ENCODE measurements around the gene CCT5.
"Not testable (repeated sequence)": the region's sequence is repeated elsewhere in the genome, so short reads cannot be mapped to it uniquely, and the experiment has no call there.

The CCT5 gene

GRCh38 chr5:10277773-10278630 is 27.9 kb downstream of the CCT5 start:
- H3K36me3 ChIP-seq (ENCODE audit: control insufficient read depth, insufficient read depth, low read length): no peaks in the 10 kb centered on the region
- no peaks in the 10 kb centered on the region for H3K27me3 ChIP-seq (ENCODE audit: control insufficient read depth, insufficient read depth, low read length)
- H3K4me1 ChIP-seq (ENCODE audit: control insufficient read depth, insufficient read depth, low read length): peaks cover 11% of the 10 kb centered on the region
- no peak overlapping the region for H3K27ac ChIP-seq (ENCODE audit: low read depth, low read length)
- H3K4me3 ChIP-seq (ENCODE audit: low read depth, low read length): no peak overlapping the region
- H3K9ac ChIP-seq (ENCODE audit: low read depth, low read length): no peak overlapping the region
- H3K9me3 ChIP-seq (ENCODE audit: control insufficient read depth, insufficient read depth, low read length): no peaks in the 10 kb centered on the region

GRCh38 chr5:10278658-10279279 is 28.7 kb downstream of the CCT5 start:
- Histone ChIP-seq H3K4me3 (ENCODE audit: low read depth, low read length) (no peak overlapping the region), H3K36me3 (ENCODE audit: control insufficient read depth, insufficient read depth, low read length) (no peaks in the 10 kb centered on the region), H3K9ac (ENCODE audit: low read depth, low read length) (no peak overlapping the region), H3K27me3 (ENCODE audit: control insufficient read depth, insufficient read depth, low read length) (no peaks in the 10 kb centered on the region), H3K4me1 (ENCODE audit: control insufficient read depth, insufficient read depth, low read length) (peaks cover 11% of the 10 kb centered on the region), H3K9me3 (ENCODE audit: control insufficient read depth, insufficient read depth, low read length) (no peaks in the 10 kb centered on the region), H3K27ac (ENCODE audit: low read depth, low read length) (no peak overlapping the region)

GRCh38 chr5:10279328-10279727 is 29.2 kb downstream of the CCT5 start:
- no peaks in the 10 kb centered on the region for H3K9me3 ChIP-seq (ENCODE audit: control insufficient read depth, insufficient read depth, low read length)
- no peaks in the 10 kb centered on the region for H3K27me3 ChIP-seq (ENCODE audit: control insufficient read depth, insufficient read depth, low read length)
- H3K9ac ChIP-seq (ENCODE audit: low read depth, low read length): no peak overlapping the region
- no peak overlapping the region for H3K4me3 ChIP-seq (ENCODE audit: low read depth, low read length)
- H3K36me3 ChIP-seq (ENCODE audit: control insufficient read depth, insufficient read depth, low read length): no peaks in the 10 kb centered on the region
- no peak overlapping the region for H3K27ac ChIP-seq (ENCODE audit: low read depth, low read length)
- H3K4me1 ChIP-seq (ENCODE audit: control insufficient read depth, insufficient read depth, low read length): peaks cover 13% of the 10 kb centered on the region

- Histone ChIP-seq H3K27me3 (ENCODE audit: control insufficient read depth, insufficient read depth, low read length) (no peaks in the 10 kb centered on the region), H3K9ac (ENCODE audit: low read depth, low read length) (no peak overlapping the region)
These were observed 30.0 kb downstream of the CCT5 start for GRCh38 chr5:10279925-10280720.

GRCh38 chr5:10283927-10284635 is 34.0 kb downstream of the CCT5 start:
- H3K36me3 ChIP-seq (ENCODE audit: control insufficient read depth, insufficient read depth, low read length): no peaks in the 10 kb centered on the region
- H3K9ac ChIP-seq (ENCODE audit: low read depth, low read length): no peak overlapping the region
- H3K9me3 ChIP-seq (ENCODE audit: control insufficient read depth, insufficient read depth, low read length): no peaks in the 10 kb centered on the region
- no peaks in the 10 kb centered on the region for H3K27me3 ChIP-seq (ENCODE audit: control insufficient read depth, insufficient read depth, low read length)
- H3K4me1 ChIP-seq (ENCODE audit: control insufficient read depth, insufficient read depth, low read length): 0 out of 2 replicates have a peak, but pooled peaks cover 2% of the 10 kb centered on the region
- H3K27ac ChIP-seq (ENCODE audit: low read depth, low read length): no peak overlapping the region
- H3K4me3 ChIP-seq (ENCODE audit: low read depth, low read length): no peak overlapping the region

More at GRCh38 chr5:10279925-10280720, 30.0 kb downstream of the CCT5 start:
- Histone ChIP-seq H3K27ac (ENCODE audit: low read depth, low read length) (no peak overlapping the region), H3K4me1 (ENCODE audit: control insufficient read depth, insufficient read depth, low read length) (peaks cover 13% of the 10 kb centered on the region), H3K9me3 (ENCODE audit: control insufficient read depth, insufficient read depth, low read length) (no peaks in the 10 kb centered on the region), H3K36me3 (ENCODE audit: control insufficient read depth, insufficient read depth, low read length) (no peaks in the 10 kb centered on the region), H3K4me3 (ENCODE audit: low read depth, low read length) (no peak overlapping the region)

GRCh38 chr5:10285362-10285761 is 35.3 kb downstream of the CCT5 start:
- H3K9me3 ChIP-seq (ENCODE audit: control insufficient read depth, insufficient read depth, low read length); H3K27me3 ChIP-seq (ENCODE audit: control insufficient read depth, insufficient read depth, low read length); H3K9ac ChIP-seq (ENCODE audit: low read depth, low read length); H3K4me3 ChIP-seq (ENCODE audit: low read depth, low read length); H3K36me3 ChIP-seq (ENCODE audit: control insufficient read depth, insufficient read depth, low read length); H3K27ac ChIP-seq (ENCODE audit: low read depth, low read length); H3K4me1 ChIP-seq (ENCODE audit: control insufficient read depth, insufficient read depth, low read length): not testable (repeated sequence)

- Histone ChIP-seq H3K27me3 (ENCODE audit: control insufficient read depth, insufficient read depth, low read length) (no peaks in the 10 kb centered on the region), H3K4me1 (ENCODE audit: control insufficient read depth, insufficient read depth, low read length) (0 out of 2 replicates have a peak, but pooled peaks cover 2% of the 10 kb centered on the region), H3K9ac (ENCODE audit: low read depth, low read length) (no peak overlapping the region), H3K9me3 (ENCODE audit: control insufficient read depth, insufficient read depth, low read length) (no peaks in the 10 kb centered on the region), H3K27ac (ENCODE audit: low read depth, low read length) (no peak overlapping the region), H3K4me3 (ENCODE audit: low read depth, low read length) (no peak overlapping the region), H3K36me3 (ENCODE audit: control insufficient read depth, insufficient read depth, low read length) (no peaks in the 10 kb centered on the region)
These were observed 36.2 kb downstream of the CCT5 start for GRCh38 chr5:10286162-10286861.

GRCh38 chr5:10286862-10287227 is 36.8 kb downstream of the CCT5 start:
- Histone ChIP-seq H3K4me1 (ENCODE audit: control insufficient read depth, insufficient read depth, low read length) (0 out of 2 replicates have a peak, but pooled peaks cover 5% of the 10 kb centered on the region), H3K36me3 (ENCODE audit: control insufficient read depth, insufficient read depth, low read length) (no peaks in the 10 kb centered on the region), H3K9me3 (ENCODE audit: control insufficient read depth, insufficient read depth, low read length) (no peaks in the 10 kb centered on the region), H3K27me3 (ENCODE audit: control insufficient read depth, insufficient read depth, low read length) (no peaks in the 10 kb centered on the region), H3K9ac (ENCODE audit: low read depth, low read length) (no peak overlapping the region), H3K4me3 (ENCODE audit: low read depth, low read length) (no peak overlapping the region), H3K27ac (ENCODE audit: low read depth, low read length) (no peak overlapping the region)

GRCh38 chr5:10288592-10289219 is 38.6 kb downstream of the CCT5 start:
- Histone ChIP-seq H3K4me3 (ENCODE audit: low read depth, low read length) (no peak overlapping the region), H3K4me1 (ENCODE audit: control insufficient read depth, insufficient read depth, low read length) (0 out of 2 replicates have a peak, but pooled peaks cover 7% of the 10 kb centered on the region), H3K9ac (ENCODE audit: low read depth, low read length) (no peak overlapping the region), H3K36me3 (ENCODE audit: control insufficient read depth, insufficient read depth, low read length) (no peaks in the 10 kb centered on the region), H3K27me3 (ENCODE audit: control insufficient read depth, insufficient read depth, low read length) (no peaks in the 10 kb centered on the region), H3K9me3 (ENCODE audit: control insufficient read depth, insufficient read depth, low read length) (no peaks in the 10 kb centered on the region; the same call in 1 of the 2 replicates), H3K27ac (ENCODE audit: low read depth, low read length) (no peak overlapping the region)

GRCh38 chr5:10289353-10289752 is 39.3 kb downstream of the CCT5 start:
- no peaks in the 10 kb centered on the region for H3K36me3 ChIP-seq (ENCODE audit: control insufficient read depth, insufficient read depth, low read length)
- 0 out of 2 replicates have a peak, but pooled peaks cover 5% of the 10 kb centered on the region for H3K4me1 ChIP-seq (ENCODE audit: control insufficient read depth, insufficient read depth, low read length)
- no peak overlapping the region for H3K9ac ChIP-seq (ENCODE audit: low read depth, low read length)
- H3K4me3 ChIP-seq (ENCODE audit: low read depth, low read length): no peak overlapping the region
- no peaks in the 10 kb centered on the region; the same call in 1 of the 2 replicates for H3K9me3 ChIP-seq (ENCODE audit: control insufficient read depth, insufficient read depth, low read length)
- H3K27me3 ChIP-seq (ENCODE audit: control insufficient read depth, insufficient read depth, low read length): no peaks in the 10 kb centered on the region
- no peak overlapping the region for H3K27ac ChIP-seq (ENCODE audit: low read depth, low read length)

Data from HUES48 (cell line).